Spleen (tissue), 11 donors: Measurements from ENCODE around the gene SPINT3. TPM values are rescaled to one million over a fixed set of nuclear protein-coding genes. Genes with fewer than 3 reads are reported as not detected.

ENCODE experiments used
- DNase-seq: peaks from one replicate; pipeline ENCODE4 v3.0.0-alpha.2; 2020
- H3K27ac ChIP-seq, 8 donors: fragments of 200-600 bp; sonication (generic) in 7 of 8; 1 replicate in 4 of 8; 2 replicates in 4 of 8; pipeline versions ENCODE4 v1.5.0 to v1.8.0; 2016 to 2021; ENCODE audit warnings: inconsistent platforms in 4 of 8, mild to moderate bottlenecking in 4 of 8, moderate library complexity in 1 of 8
- H3K27me3 ChIP-seq, 7 donors: fragments of 200-600 bp; sonication (generic) in 6 of 7; replicated peaks in 1 of 7; 1 replicate in 4 of 7; 2 replicates in 3 of 7; pipeline versions ENCODE4 v1.5.0 to v1.8.0; 2016 to 2021; ENCODE audit warnings: inconsistent platforms in 3 of 7, mild to moderate bottlenecking in 1 of 7
- H3K36me3 ChIP-seq, 6 donors: fragments of 200-600 bp; sonication (generic) in 5 of 6; 1 replicate in 4 of 6; 2 replicates in 2 of 6; pipeline versions ENCODE4 v1.5.0 to v1.8.0; 2016 to 2021; ENCODE audit warnings: inconsistent platforms in 2 of 6
- H3K4me1 ChIP-seq, 6 donors: fragments of 200-600 bp; sonication (generic) in 5 of 6; 1 replicate in 3 of 6; 2 replicates in 3 of 6; pipeline versions ENCODE4 v1.5.0 to v1.8.0; 2016 to 2021; ENCODE audit warnings: inconsistent platforms in 3 of 6
- H3K4me3 ChIP-seq, 8 donors: fragments of 200-600 bp; sonication (generic) in 7 of 8; 1 replicate in 4 of 8; 2 replicates in 4 of 8; pipeline versions ENCODE4 v1.5.0 to v1.8.0; 2016 to 2021; ENCODE audit warnings: inconsistent platforms in 4 of 8, mild to moderate bottlenecking in 4 of 8, moderate library complexity in 2 of 8
- H3K9me3 ChIP-seq, 8 donors: fragments of 200-600 bp; sonication (generic) in 7 of 8; 1 replicate in 4 of 8; 2 replicates in 4 of 8; pipeline versions ENCODE4 v1.5.0 to v1.8.0; 2016 to 2021; ENCODE audit warnings: inconsistent platforms in 4 of 8
- POLR2A ChIP-seq, 3 donors: fragments of 450-650 bp; IDR thresholded peaks; one replicate each; pipeline ENCODE4 v1.5.1; 2017; ENCODE audit warnings: antibody characterized with exemption in 3 of 3, mild to moderate bottlenecking in 1 of 3
- POLR2AphosphoS5 ChIP-seq, 3 donors: sonication (generic); formaldehyde crosslinking; IDR thresholded peaks; one replicate each; pipeline ENCODE4 v1.5.1; 2017; ENCODE audit warnings: antibody characterized with exemption in 3 of 3
- WGBS, 5 donors: extraction: QIAGEN DNeasy Blood & Tissue Kit in 3 of 5; methylation state at CpG; one replicate each; pipeline versions ENCODE4 v1.1.5 to v1.1.7; 2013 to 2018; 5-methylcytosine and 5-hydroxymethylcytosine counted together
- intact Hi-C: fragments of 100-400 bp; cut with DNase I; formaldehyde crosslinking; loops from one replicate; pipeline ENCODE4 v1.15.0; 2023; ENCODE audit warnings: low total_unique reads
- polyA plus RNA-seq, 3 donors: library from polyadenylated mRNA; stranded (reverse); fragments of 200-250 nt; gene quantifications; one replicate each; pipeline ENCODE4 v1.2.1, GENCODE V29; 2013
- total RNA-seq, 7 donors: library from RNA; depleted of rRNA in 3 of 7; stranded (reverse); fragments of >200 nt in 3 of 7; fragmentation: NEBNext Ultra II Directional in 4 of 7; extraction: Animal tissue kit (Norgen Biotek cat#: 25700) in 4 of 7; gene quantifications; one replicate each; pipeline versions ENCODE4 v1.1.0 to v1.2.1, GENCODE V29; 2016 to 2021
- TF ChIP-seq, protein P1 (sequence below), 11 experiments: fragments of 200-600 bp in 7 of 11; fragments of 450-650 bp in 4 of 11; sonication (generic) in 4 of 11; IDR thresholded peaks in 8 of 11; conservative IDR thresholded peaks in 3 of 11; 1 replicate in 7 of 11; 2 replicates in 4 of 11; pipeline versions ENCODE4 v1.4.0 to v1.8.0; 2016 to 2021; ENCODE audit warnings: antibody characterized with exemption in 11 of 11, inconsistent platforms in 4 of 11, mild to moderate bottlenecking in 1 of 11
- donor health status: healthy with polysubstance abuse.
- donor health status: DM: no; HTN: no; CAD: no; lungs with moderate emphysema.
- donor health status: DM: no; HTN: no; CAD: no.
- donor health status: Bipolar disorder and iron deficiency.
- donor health status: healthy.
- donor health status: DM: no; HTN: no; CAD: no.
- donor health status: DM: yes; HTN: yes; CAD: no.

The SPINT3 gene
- total and polyA plus RNA-seq, 10 donors, result not detected

DNA sequence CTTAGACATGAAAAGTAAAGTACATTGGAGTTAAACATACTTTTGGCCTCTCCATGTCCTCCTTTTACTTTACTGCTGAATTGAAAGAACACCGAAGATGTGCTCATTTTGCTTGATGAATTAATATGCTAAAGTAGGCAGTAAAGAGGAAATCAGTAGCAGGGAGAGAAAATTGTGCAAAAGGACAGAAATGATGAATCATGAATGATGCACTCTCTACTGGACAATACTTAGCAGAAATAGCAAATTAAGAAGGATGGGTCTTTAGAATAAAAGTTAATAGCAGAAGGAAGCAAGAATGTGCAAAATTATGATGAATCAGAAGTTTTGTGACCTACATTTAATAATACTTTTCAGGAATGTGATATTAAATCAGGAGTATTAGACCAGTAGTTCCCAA is 8.4 kb upstream of the SPINT3 start:
- no peak overlapping the region for H3K27ac ChIP-seq
- no peak overlapping the region for H3K4me3 ChIP-seq
- H3K4me1 ChIP-seq, result no peaks in the 10 kb centered on the region
- no peak for TF ChIP-seq POLR2AphosphoS5 (IDR thresholded peaks at IDR 0.05)
- TF ChIP-seq POLR2A (IDR thresholded peaks at IDR 0.05), result no peak
- TF ChIP-seq, protein P1, sequence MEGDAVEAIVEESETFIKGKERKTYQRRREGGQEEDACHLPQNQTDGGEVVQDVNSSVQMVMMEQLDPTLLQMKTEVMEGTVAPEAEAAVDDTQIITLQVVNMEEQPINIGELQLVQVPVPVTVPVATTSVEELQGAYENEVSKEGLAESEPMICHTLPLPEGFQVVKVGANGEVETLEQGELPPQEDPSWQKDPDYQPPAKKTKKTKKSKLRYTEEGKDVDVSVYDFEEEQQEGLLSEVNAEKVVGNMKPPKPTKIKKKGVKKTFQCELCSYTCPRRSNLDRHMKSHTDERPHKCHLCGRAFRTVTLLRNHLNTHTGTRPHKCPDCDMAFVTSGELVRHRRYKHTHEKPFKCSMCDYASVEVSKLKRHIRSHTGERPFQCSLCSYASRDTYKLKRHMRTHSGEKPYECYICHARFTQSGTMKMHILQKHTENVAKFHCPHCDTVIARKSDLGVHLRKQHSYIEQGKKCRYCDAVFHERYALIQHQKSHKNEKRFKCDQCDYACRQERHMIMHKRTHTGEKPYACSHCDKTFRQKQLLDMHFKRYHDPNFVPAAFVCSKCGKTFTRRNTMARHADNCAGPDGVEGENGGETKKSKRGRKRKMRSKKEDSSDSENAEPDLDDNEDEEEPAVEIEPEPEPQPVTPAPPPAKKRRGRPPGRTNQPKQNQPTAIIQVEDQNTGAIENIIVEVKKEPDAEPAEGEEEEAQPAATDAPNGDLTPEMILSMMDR (IDR thresholded peaks at IDR 0.05 in 8 of 11, conservative IDR thresholded peaks at IDR 0.05 in 3 of 11), result no peak
- intact Hi-C loops, result no loop called here
- H3K36me3 ChIP-seq, result no peaks in the 10 kb centered on the region
- no peaks in the 10 kb centered on the region for H3K9me3 ChIP-seq
- DNase-seq, result no peak
- WGBS, 5 donors, result 55 to 71% (median 64%) methylated on average over 1 of the region's 1 CpG
- peaks cover 0 to 42% (median 0%) of the 10 kb centered on the region in 7 donors for H3K27me3 ChIP-seq

- no peaks in the 10 kb centered on the region for H3K4me1 ChIP-seq
- 39 to 71% (median 58%) methylated on average over 2 of the region's 2 CpGs for WGBS, 5 donors
- intact Hi-C loops, result no loop called here
- H3K27me3 ChIP-seq, result peaks cover 0 to 31% (median 0%) of the 10 kb centered on the region in 7 donors
- H3K27ac ChIP-seq, result no peak overlapping the region
- H3K4me3 ChIP-seq, result no peak overlapping the region
- H3K36me3 ChIP-seq, result no peaks in the 10 kb centered on the region
- H3K9me3 ChIP-seq, result no peaks in the 10 kb centered on the region
- DNase-seq, result no peak
- TF ChIP-seq POLR2A (IDR thresholded peaks at IDR 0.05) (no peak), POLR2AphosphoS5 (IDR thresholded peaks at IDR 0.05) (no peak)
- TF ChIP-seq, protein P1 (IDR thresholded peaks at IDR 0.05 in 8 of 11, conservative IDR thresholded peaks at IDR 0.05 in 3 of 11), result no peak
Measured at GRCh38 chr20:45518282-45518681, 2.9 kb upstream of the SPINT3 start.

DNA sequence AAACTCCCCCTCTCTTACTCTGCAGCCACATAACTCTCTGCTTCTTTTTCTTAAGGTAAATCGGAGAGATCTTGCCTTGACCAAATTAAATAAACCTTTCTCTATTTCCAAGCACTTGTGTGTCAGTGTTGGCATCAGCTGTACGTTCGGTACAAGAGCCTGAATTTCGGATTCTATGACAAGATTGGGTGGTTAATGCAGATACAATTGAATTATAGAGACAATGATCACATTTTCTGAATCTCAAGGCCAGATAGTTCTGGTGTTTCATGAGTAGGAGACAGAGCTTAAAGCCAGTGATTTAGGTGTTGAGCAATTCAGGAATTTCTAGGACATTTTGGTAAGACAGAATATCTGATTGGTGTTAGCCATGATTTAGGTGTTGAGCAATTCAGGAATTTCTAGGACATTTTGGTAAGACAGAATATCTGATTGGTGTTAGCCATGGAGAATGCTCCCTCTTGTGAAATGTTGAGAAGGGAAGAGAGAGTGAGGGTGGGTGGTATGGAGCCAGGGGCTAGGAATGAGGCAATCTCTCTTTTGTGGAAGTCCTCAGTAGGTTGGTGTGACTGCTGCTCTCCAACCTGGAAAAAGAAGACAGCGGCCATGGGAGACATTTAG is 5.1 kb downstream of the SPINT3 start:
- no peak for DNase-seq
- Histone ChIP-seq H3K27me3 (peaks cover 0 to 35% (median 0%) of the 10 kb centered on the region in 7 donors), H3K36me3 (no peaks in the 10 kb centered on the region), H3K27ac (no peak overlapping the region), H3K4me3 (no peak overlapping the region), H3K9me3 (no peaks in the 10 kb centered on the region), H3K4me1 (no peaks in the 10 kb centered on the region)
- TF ChIP-seq POLR2AphosphoS5 (IDR thresholded peaks at IDR 0.05) (no peak), POLR2A (IDR thresholded peaks at IDR 0.05) (no peak)
- TF ChIP-seq, protein P1 (IDR thresholded peaks at IDR 0.05 in 8 of 11, conservative IDR thresholded peaks at IDR 0.05 in 3 of 11), result no peak
- intact Hi-C loops, result no loop called here
- WGBS, 5 donors, result 80 to 84% (median 81%) methylated on average over 5 of the region's 5 CpGs

DNA sequence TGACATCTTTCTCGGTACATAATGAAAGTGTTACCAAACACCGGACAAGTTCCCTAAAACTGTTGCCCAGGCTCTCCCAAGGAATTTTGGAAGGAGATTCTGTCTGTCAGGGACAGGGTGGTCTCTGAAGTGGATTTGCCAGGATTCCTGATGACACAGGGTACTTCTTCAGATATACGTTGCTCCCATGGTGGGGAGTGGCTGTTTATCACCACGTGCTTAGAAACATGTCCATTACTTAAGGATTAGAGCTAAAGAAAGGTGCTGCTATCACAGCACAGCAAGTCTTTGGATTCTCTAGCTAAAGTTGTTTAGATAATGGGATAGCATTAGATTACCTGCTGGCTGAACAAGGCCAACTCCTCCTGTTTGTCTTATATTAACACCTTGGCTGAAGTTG is 6.3 kb downstream of the SPINT3 start:
- 66 to 85% (median 82%) methylated on average over 4 of the region's 4 CpGs for WGBS, 5 donors
- intact Hi-C loops, result no loop called here
- H3K9me3 ChIP-seq, result no peaks in the 10 kb centered on the region

More for the DNA sequence above, 6.3 kb downstream of the SPINT3 start:
- DNase-seq, result no peak
- Histone ChIP-seq H3K4me1 (no peaks in the 10 kb centered on the region), H3K36me3 (no peaks in the 10 kb centered on the region), H3K27me3 (peaks cover 0 to 31% (median 0%) of the 10 kb centered on the region in 7 donors), H3K27ac (no peak overlapping the region), H3K4me3 (no peak overlapping the region)
- TF ChIP-seq POLR2A (IDR thresholded peaks at IDR 0.05) (no peak), POLR2AphosphoS5 (IDR thresholded peaks at IDR 0.05) (no peak)
- TF ChIP-seq, protein P1 (IDR thresholded peaks at IDR 0.05 in 8 of 11, conservative IDR thresholded peaks at IDR 0.05 in 3 of 11), result no peak
